Breast epithelium (tissue), 3 donors: ENCODE data around the gene SLC5A9.

Source experiments
- CTCF ChIP-seq, 3 donors: fragments of 450-650 bp; IDR thresholded peaks; one replicate each; pipeline ENCODE4 v1.5.1; 2016 to 2017; ENCODE audit warnings: antibody characterized with exemption in 3 of 3, mild to moderate bottlenecking in 3 of 3, moderate library complexity in 3 of 3
- POLR2A ChIP-seq: fragments of 450-650 bp; IDR thresholded peaks from one replicate; pipeline ENCODE4 v1.6.1; 2016; ENCODE audit warnings: antibody characterized with exemption, mild to moderate bottlenecking, moderate library complexity
- POLR2AphosphoS5 ChIP-seq, 3 donors: sonication (generic); formaldehyde crosslinking; IDR thresholded peaks; one replicate each; pipeline ENCODE4 v1.6.1; 2017; ENCODE audit warnings: antibody characterized with exemption in 3 of 3

GRCh38 chr1:48254254-48254653 lies 31.7 kb downstream of the SLC5A9 start:
- TF ChIP-seq POLR2AphosphoS5 (IDR thresholded peaks at IDR 0.05) (no peak), POLR2A (no peak), CTCF (IDR thresholded peaks at IDR 0.05) (no peak)
